Erythroblast (primary cell): Measurements from ENCODE around the gene ST8SIA5.

Source experiments
- GATA1 ChIP-seq: IDR thresholded peaks from 2 replicates; pipeline ENCODE4 v1.6.1; 2011; ENCODE audit warnings: low read depth, mild to moderate bottlenecking, control low read depth, low read length, moderate library complexity
- POLR2A ChIP-seq: IDR thresholded peaks from 2 replicates; pipeline ENCODE4 v1.6.1; 2011; ENCODE audit warnings: mild to moderate bottlenecking, low read length

DNA sequence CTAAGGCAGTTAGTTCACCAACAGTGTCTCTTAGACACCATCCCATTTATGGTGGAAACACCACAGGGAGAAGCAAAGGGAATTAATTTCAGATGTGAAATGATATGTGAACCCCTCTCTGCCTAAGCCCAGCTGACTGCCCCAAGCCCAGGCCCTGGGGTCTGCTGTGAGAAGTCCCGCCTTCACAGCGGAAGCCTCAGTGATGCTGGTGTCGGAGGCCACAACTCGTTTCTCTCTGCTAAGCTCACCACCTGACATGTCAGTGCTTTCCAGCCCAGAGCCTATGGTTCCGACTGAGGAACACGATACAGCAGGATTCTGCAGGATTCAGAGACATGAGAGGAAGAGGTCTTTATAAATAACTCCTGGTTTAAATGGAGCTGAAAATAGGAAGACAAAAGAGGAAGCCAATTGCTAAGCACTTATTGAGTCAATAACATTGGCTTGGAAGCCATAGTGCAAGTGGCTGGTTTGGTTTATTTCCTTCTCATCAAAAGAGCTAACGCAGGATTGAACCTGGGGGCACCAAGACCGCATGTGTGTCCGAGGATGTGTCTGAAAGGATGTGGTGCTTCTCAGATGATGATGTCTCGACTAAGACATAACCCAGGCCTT is 78.0 kb downstream of the ST8SIA5 start:
- TF ChIP-seq POLR2A = no peak
- TF ChIP-seq GATA1 = no peak
